GM19372 (cell line): ENCODE results near the gene AR.

Experiments used
- ATAC-seq: cut with Tn5 transposase; IDR thresholded peaks from one replicate; pipeline ENCODE4 v1.9.1; 2021; ENCODE audit warnings: mild to moderate bottlenecking, low read depth, moderate library complexity; ENCODE audit not compliant: unreplicated experiment

The AR gene

GRCh38 chrX:67563469-67564448, 19.9 kb downstream of the AR start:
- ATAC-seq, result no peak

GRCh38 chrX:67564475-67564874, 20.7 kb downstream of the AR start:
- no peak for ATAC-seq

GRCh38 chrX:67568769-67569168, 24.9 kb downstream of the AR start:
- ATAC-seq, result no peak

DNA sequence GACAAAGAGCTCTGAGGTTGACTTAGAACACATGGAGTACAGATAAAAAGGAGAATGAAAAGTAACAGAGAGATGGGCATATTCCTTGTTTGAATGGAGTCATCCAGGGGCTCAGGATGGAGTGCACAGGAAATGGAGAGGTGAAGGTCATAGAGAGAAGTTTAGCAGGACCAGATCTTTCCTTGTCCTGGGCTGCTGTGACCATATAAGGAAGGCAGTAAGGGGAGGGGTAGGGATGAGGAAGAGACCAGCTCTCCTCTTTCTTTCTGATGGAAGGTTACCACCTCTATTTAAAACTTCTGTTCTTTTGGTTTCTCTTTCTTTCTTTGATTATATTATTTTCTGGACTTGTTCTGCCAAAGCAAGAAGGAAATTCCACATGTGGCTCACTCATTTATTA, 27.0 kb downstream of the AR start:
- ATAC-seq, result no peak

DNA sequence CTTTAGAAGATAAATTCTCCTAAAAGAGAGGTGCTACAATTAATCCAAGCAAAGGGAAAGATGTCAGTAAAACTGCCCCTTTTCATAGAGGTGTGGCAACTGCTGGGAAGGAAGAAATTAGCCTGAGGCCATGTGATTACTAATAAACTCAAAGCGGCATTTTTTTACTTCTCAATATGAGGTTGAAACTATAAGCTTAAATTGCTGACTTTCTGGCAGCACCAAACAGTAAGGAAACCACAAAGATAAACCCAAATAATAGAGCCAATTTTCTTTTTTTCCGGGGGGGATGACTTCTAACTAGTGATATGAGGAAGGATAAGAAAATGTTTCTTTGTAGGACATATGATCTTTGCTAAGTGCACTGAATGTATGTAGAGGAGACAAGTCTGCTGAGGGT, 30.9 kb downstream of the AR start:
- ATAC-seq, result no peak

DNA sequence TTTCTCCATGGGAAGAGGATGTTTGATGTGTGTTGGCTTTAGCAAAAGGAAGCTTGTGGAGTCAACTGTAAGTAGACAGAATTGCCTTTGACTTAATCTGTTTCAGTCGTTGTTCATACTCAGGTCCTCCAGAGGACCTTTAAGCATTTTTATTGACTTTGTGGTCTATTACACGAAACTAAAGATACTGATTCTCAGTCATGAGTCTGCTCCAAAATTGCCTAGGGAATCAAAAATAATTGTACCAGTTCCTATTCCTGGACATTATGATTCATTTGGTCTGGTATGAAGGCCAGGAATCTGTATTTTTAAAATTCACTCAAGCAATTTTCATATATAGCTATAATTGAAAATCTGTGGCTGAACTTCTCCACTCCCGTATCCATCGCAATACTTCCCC, 38.6 kb downstream of the AR start:
- ATAC-seq, result no peak

DNA sequence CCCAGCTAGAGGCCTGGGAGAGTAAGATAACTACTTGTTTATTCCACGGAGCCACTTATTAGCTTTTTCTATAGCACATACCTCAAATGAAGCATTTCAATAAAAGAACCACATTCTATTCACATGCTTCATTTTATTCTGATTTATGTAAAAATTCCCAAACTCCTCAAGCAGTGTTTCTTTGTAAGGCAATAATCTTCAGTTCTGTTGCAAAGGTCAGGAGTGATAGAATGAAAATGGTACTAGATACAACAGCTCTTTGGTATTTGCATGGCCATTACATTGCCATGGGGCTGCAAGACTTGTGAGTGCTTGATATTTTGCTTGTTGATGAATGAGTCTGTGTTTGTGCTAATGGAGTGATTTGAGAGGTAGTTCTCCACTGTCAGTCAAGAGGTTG, 39.4 kb downstream of the AR start:
- ATAC-seq, result no peak

- ATAC-seq, result no peak
These were observed 41.6 kb downstream of the AR start for GRCh38 chrX:67585401-67585800.

DNA sequence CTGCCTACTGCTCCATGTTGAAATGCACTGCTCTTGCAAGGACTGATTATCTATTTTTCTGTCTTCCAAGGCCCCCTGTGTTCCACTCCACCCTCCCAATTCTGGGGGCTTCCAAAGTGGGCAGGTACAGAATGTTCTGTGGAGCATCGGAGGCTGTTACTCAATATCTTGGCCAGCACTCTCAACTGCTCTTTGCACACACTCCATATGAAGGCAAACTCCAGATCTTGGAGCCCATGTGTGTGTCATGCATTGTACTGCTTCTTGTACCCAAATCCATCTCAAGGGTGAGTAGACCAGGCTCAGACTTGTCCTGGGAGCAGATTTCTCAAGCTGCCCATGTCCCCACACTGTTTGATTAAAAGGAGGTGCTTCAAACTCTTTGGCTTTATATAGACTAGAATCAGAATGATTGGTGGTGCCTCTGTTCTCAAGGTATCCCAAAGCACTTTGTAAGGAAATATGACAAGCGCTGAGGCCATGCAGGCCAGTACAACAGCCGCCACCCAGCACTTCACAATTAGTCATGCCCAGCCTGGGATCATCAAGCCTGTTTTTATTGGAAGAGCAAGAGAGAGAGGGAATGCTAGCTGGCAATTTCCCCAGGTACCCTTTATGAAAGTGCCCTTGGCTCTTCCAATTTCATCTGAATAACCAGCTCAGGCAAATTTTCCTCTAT, 44.3 kb downstream of the AR start:
- no peak for ATAC-seq

DNA sequence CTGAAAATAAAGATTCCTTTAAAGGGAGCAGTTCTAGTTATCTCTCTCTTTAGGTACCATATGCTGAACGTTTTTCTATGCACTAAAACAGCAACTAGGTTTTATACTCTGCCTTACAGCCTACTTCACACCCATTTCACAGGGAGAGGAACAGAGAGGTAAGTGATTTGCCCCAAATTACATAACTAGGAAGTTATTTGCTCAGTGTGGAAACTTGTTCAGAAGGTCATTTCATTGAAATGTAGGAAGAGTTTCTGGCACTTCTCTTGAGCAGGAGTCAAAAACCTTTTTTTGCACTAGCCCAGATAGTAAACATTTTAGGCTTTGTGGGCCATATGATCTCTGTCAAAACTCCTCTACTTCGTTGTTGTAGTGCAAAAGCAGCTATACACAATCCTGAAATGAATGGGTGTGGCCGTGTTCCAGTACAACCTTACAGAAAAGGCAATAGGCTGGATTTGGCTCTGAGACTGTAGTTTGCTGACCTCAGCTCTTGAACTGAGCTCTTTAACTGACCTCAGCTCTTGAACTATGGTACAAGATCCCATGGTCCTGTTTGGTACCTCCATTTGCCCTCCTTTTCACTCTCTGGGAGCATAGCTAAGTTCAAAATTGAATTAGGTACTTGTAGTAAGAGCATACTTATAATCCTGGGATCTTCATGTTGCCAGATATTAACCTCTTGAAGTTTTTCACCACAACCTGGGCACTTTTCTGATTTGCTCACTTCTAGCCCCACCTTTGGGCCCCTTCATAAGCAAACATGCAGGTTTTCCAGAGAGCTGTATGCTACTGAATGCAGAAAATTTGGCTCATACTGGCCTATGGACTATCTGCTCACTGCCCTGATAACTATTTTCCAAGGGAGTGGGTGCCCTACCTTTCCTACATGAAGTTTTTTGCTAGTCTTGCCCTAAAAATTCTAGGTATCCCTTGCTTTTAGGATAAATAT, 53.3 kb downstream of the AR start:
- ATAC-seq, result no peak

DNA sequence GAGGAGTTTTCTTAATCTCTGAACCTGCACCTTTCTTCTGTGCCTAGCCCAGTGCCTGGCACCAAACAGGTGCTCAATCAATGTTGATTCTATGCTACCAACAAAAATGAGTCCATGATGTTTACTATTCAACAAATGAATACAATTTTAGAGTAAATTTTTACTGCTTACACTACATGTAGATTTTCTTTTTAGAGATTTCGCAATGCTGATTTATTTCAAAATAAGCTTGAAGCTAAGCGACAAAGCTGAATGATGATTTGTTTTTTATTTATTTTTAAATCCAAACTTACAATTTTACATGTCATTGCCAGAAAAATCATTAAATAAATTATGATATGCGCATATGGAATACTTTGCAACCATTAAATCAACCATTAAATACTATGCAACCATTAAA, 55.7 kb downstream of the AR start:
- ATAC-seq, result no peak

DNA sequence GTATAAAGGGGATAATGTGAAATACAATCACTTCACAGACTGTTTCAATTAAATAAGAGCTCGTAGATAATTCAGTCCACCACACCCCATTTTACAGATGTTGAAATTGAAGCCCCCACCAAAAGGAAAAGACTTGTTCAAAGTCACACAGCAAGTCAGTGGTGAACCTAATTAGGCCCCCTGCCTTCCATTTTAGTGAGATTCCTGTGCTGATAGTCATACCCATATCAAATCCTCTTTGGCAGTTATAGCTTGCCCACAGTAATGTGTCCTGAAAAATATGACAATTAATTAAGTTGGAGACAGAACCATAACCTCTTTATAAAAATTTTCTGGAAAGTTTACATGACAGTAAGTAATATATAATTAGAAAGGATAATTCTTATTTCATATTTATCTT, 58.0 kb downstream of the AR start:
- ATAC-seq, result no peak

DNA sequence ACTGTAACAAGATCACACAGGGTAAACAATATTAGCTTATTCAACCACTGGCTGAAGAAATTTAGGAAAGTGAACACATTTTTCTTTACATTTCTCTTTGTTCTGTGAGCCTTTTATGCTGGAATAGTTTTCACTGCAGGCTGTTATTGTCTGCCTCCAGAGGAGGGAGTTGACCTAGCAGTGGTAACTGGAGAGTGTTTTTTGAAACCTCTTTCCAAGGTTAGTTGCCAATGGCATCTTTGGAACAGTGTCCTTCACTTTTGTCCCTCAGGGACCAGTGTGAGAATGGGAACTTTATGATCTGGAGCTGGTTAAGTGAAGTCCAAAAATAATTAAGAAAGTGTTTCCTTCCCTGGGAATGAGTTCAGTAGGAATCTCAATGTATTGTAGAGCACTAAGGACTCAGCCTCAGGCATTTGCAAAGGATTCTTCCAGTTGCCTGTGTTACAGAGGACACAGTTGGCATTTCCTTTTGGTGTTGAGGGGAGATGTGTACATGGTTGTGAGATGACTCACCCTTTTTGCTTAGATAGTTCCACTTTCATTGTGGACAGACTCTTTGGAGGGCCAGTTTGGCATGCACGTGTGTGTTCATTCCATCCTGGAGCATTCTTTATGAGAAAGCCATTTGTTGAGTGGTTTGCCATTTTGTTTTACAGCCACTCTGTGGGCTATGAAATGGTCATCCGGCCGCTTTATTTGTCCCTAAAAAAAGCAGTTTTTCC, 61.3 kb downstream of the AR start:
- ATAC-seq, result no peak

GRCh38 chrX:67607466-67607865, 63.6 kb downstream of the AR start:
- no peak for ATAC-seq

GRCh38 chrX:67610282-67610681, 66.5 kb downstream of the AR start:
- ATAC-seq, result no peak

DNA sequence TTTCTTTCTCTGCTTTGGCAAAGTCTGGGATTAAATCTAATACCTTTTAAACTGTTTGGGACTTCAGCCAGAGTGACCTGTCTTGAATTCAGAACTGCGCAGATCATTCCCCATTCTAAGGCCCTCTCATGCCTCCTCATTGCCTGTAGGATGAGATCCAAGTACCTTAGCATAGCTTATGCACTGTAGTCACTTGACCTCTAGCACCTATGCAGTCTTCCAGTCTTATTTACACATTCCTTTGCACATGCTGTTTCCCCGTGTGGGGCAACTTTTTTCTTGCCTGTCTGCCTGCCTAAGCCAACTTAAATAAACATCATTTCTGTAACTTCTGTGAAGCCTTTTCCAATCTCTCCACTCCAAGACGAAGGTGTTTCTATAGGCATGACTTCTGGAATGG, 68.4 kb downstream of the AR start:
- ATAC-seq, result no peak

DNA sequence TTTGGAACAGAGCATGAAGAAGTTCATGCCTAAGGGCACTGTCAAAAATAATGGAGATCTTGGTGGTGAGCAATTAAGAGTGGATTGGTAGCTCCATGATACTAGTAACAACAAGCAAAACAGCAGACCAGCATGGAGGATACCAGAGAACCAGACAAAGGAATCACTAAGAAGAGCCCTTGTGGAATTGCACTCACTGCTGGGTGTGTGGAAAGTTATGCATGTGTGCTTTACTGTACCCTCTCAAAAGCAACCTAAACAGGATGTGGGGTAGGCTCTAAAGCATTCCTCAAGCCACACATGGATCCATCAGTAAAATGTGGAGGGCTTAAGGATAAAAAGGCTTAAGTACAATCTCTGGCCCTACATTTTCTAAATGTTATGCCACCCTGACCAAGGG, 69.5 kb downstream of the AR start:
- no peak for ATAC-seq

- ATAC-seq, result no peak
These were observed 70.2 kb downstream of the AR start for GRCh38 chrX:67613996-67614395.

DNA sequence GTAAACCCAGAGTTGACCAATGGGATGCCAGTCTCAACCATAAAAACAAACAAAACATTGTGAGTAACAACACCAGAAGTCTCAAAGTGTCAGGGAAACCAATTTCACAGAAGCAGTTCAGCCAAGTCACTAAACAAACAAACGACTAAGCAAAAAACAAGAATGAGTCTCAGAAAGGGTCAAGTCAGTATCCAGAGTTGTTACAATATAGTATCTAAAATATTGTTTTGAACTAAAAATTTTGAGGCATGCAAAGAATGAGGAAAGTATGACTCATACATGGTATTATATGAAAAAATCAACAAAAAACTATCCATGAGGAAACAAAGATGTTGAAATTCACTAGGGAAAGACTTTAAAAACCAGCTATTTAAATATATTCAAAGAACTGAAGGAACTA, 70.6 kb downstream of the AR start:
- ATAC-seq, result no peak

DNA sequence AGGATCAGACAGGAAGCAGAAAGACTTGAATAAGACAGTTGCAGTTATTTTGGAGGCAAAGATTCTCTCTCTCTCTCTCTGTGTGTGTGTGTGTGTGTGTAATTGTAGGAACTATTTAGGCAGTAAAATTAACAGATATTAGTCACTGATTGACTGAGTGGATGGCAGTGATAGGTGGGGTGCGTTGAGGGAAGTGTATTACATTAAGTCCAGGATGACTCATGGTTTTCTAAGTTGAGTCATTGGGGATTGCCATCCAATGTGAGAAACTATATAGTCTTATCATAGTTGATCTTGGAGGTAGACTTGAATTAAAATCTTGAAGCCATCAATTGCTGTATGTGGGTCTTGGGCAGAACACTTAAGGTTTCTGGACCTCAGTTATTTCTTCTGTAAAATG, 75.4 kb downstream of the AR start:
- ATAC-seq, result no peak
